SK-N-MC (cell line): ENCODE data around the gene DEFB131B.
"Not testable (repeated sequence)": the region's sequence is repeated elsewhere in the genome, so short reads cannot be mapped to it uniquely, and the experiment has no call there.

ENCODE experiments used
- EZH2 ChIP-seq: fragments of 200-600 bp; sonication (generic); IDR thresholded peaks from one replicate; pipeline ENCODE4 v1.6.1; 2017; ENCODE audit warnings: antibody characterized with exemption
- POLR2AphosphoS5 ChIP-seq: IDR thresholded peaks from 2 replicates; pipeline ENCODE4 v1.6.1; 2012; ENCODE audit warnings: mild to moderate bottlenecking, low read depth, low read length, borderline replicate concordance

GRCh38 chr11:71842720-71843119, 35.5 kb upstream of the DEFB131B start:
- not testable (repeated sequence) for TF ChIP-seq POLR2AphosphoS5, EZH2
